ENCODE measurements around the gene COX7C.
"Not testable (repeated sequence)": the region's sequence is repeated elsewhere in the genome, so short reads cannot be mapped to it uniquely, and the experiment has no call there.

The COX7C gene

DNA sequence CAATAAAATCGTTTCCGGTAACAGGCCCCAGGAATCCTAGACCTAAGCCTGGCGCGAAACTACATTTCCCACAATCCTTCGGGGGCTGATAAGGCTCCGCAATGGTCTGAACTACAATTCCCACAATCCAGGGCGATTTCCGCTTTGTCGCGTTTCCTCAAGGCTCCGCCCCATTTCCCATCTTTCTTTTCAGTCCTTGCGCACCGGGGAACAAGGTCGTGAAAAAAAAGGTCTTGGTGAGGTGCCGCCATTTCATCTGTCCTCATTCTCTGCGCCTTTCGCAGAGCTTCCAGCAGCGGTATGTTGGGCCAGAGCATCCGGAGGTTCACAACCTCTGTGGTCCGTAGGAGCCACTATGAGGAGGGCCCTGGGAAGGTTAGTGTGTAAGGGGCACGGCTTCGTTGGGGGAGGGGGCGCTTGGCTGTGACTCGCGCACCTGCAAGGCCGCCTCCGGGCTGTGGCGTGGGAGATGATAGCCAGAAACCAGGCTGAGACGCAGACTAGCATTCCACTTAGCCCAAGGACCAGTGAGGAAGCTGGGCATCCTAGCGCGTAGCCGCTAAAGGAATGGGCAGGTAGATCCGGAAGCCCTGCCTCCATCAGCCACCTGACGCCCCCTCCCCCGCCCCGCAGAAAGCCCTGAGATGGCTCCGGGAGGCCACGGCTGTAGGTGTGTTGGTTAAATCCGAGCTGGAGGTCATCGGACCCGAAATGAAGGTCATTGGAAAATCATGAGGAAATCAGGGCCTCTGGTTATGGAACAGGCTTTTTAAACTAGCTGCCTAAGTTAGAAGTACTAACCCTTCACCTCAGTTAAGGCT lies at the start of gene COX7C:
COX7C (plus strand) TSS at position 186 of the 821 bp plus-strand sequence; CDS start at position 301, 115 bp downstream.
- peak; percentile 93 for DNase-seq (ENCODE audit: low read depth)

DNA sequence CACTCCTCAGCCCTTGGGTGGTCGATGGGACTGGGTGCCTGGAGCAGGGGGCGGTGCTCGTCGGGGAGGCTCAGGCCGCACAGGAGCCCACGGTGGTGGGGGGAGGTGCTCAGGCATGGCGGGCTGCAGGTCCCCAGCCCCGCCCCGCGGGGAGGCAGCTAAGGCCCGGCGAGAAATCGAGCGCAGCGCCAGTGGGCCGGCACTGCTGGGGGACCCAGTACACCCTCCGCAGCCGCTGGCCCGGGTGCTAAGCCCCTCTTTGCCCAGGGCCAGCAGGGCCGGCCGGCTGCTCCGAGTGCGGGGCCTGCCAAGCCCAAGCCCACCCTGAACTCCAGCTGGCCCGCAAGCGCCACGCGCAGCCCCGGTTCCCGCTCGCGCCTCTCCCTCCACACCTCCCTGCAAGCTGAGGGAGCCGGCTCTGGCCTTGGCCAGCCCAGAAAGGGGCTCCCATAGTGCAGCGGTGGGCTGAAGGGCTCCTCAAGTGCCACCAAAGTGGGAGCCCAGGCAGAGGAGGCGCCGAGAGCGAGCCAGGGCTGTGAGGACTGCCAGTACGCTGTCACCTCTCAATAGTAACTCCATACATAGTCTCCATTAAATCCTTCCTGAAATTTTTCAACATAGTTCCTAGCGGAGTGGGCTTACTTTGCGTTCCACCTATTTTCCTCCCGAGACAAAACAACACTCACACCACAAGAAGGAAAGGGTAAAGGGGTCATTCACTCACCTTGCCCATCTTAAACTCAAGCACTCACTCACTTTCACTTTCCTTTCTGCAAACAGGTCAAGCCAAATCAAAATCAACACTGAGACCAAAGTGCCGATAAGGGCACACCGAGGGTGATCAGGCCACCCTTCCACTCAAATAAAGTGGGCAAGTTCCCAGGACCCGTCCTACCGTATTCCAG lies 48.0 kb upstream of the COX7C start:
- not testable (repeated sequence) for DNase-seq (ENCODE audit: low read depth)

GRCh38 chr5:86570427-86571083 lies 47.2 kb upstream of the COX7C start:
- no peak for DNase-seq (ENCODE audit: low read depth)

DNA sequence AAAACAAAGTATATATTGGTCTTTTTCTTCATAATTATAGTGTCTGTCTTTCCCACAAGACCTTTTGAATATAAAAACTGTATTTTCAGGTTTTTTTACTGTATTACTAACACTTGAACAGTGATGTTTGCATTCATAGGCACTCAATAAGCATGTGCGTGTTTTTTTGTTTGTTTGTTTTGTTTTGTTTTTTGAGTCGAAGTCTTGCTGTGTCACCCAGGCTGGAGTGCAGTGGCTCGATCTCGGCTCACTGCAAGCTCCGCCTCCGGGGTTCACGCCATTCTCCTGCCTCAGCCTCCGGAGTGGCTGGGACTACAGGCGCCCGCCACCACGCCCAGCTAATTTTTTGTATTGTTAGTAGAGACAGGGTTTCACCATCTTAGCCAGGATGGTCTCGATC lies 46.6 kb upstream of the COX7C start:
- not testable (repeated sequence) for DNase-seq (ENCODE audit: low read depth)

DNA sequence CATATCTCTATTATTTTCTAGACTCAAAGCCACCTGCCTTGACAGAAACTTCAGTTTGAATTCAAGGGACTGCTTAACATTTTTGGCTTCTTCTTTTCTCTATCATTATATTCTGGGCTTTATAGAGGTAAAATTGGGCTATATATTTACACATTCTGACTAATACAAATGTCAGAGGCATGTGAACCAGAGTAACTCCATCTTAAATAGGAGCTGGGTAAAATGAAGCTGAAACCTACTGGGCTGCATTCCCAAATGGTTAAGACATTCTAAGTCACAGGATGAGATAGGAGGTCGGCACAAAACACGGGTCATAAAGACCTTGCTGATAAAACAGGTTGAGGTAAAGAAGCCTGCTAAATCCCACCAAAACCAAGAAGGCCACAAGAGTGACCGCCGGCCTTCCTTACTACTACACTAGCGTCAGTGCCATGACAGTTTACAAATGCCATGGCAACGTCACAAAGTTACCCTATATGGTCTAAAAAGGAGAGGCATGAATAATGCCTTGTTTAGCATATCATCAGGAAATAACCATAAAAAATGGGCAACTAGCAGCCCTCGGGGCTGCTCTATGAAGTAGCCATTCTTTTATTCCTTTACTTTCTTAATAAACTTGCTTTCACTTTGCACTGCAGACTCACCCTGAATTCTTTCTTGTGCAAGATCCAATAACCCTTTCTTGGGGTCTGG lies 44.8 kb upstream of the COX7C start:
- no peak for DNase-seq (ENCODE audit: low read depth)

GRCh38 chr5:86579502-86579901 lies 38.2 kb upstream of the COX7C start:
- DNase-seq (ENCODE audit: low read depth) = no peak

DNA sequence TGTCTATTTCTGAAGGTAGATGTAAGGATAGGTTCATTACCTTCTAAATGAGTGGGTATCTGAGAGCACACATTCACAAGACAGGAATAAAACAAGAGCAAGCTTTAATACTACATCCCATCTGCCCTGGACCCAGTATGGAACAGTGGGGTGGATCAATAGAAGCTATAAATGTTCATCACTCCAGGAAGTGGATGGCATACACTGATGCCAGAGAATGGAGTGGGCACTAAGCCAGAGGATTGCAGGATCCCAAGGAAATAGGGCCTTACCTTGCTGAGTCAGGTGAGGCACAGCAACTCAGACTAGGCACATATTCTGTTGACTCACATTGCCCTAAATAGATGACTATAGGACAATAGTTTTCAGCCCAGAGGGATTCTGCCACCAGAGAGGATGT lies 21.3 kb upstream of the COX7C start:
- DNase-seq (ENCODE audit: low read depth) = no peak

- no peak for DNase-seq (ENCODE audit: low read depth)
Observed at GRCh38 chr5:86605881-86606280, 11.9 kb upstream of the COX7C start.

DNA sequence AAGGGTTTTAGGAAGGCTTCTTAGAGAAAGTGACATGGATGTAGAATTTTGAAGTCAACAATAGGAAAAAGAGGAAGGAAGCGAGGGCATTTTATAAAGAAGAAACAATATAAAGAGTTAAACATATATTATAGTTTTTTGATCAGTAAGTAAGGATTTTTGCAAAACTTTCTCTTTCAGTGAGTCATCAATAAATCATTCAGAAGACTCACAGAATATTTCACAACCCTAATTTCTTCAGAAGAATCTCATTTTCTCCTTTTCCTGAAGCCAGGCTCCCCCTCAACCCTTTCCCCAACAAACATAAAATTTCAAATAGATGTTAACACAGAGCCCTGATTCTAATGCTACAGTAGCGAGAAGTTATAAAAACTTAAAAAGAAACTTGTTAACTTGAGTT lies 4.3 kb upstream of the COX7C start:
- peak; percentile 33 for DNase-seq (ENCODE audit: low read depth)

GRCh38 chr5:86617309-86617755 lies 409 bp upstream of the COX7C start:
- DNase-seq (ENCODE audit: low read depth) = no peak

- no peak for DNase-seq (ENCODE audit: low read depth)
Observed at GRCh38 chr5:86623785-86624483, 6.2 kb downstream of the COX7C start.

DNA sequence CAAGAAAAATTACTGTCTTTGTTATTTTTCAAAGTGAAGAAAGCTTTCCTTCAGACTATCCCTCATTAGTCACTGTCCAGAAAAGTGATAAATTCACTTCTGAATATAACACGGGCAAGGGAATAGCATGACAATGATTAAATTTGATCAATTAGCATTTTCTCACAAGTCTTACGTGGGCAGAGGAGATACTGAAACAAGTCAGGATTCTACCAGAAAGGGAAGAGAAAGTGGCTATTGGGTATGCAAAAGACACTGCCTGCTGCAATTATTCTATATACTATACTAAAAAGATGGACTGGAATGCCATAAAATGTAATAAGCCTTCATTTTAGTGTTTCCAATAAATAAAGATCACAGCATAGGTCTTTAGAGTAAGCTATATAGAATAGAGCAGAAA lies 7.4 kb downstream of the COX7C start:
- DNase-seq (ENCODE audit: low read depth) = no peak

DNA sequence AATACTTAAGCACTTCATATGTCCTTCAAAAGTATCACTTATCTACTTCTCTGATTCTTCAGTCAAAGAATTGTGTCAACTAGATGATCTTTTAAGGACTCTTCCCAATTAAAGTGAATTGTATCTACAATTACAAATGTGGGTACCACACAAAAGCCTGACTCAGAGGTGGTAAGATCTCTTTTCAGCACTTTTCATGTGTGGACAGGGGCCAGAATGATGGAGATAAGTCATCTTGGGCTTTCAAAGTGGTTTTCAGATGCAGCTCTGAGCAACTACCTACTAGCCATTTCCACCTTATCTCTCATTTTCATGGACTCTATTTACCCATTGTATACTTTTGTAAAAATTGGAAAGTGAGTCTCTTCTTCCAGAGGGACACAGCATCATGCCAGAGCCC lies 8.4 kb downstream of the COX7C start:
- DNase-seq (ENCODE audit: low read depth) = no peak

GRCh38 chr5:86631165-86631564 lies 13.4 kb downstream of the COX7C start:
- no peak for DNase-seq (ENCODE audit: low read depth)

GRCh38 chr5:86640998-86641397 lies 23.3 kb downstream of the COX7C start:
- no peak for DNase-seq (ENCODE audit: low read depth)

DNA sequence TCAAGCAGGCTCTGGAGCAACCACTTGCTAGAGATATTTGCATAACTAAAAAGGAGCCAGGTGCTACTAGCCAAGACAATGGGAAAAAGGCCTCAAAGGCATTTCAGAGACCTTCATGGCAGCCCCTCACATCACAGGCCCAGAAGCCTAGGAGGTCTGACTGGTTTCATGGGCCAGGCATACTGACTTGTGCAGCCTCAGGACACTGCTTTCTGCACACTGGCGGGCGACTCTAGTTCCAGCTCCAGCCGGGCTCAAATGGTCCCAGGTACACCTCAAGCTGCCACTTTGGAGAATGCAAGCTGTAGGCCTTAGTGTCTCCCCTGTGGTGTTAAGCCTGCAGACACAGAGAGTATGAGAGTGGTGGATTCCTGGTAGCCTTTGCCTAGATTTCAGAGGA lies 27.1 kb downstream of the COX7C start:
- no peak for DNase-seq (ENCODE audit: low read depth)

GRCh38 chr5:86645885-86646284 lies 28.1 kb downstream of the COX7C start:
- DNase-seq (ENCODE audit: low read depth) = no peak

GRCh38 chr5:86646671-86647070 lies 28.9 kb downstream of the COX7C start:
- DNase-seq (ENCODE audit: low read depth) = no peak

GRCh38 chr5:86649832-86650505 lies 32.2 kb downstream of the COX7C start:
- DNase-seq (ENCODE audit: low read depth) = no peak

DNA sequence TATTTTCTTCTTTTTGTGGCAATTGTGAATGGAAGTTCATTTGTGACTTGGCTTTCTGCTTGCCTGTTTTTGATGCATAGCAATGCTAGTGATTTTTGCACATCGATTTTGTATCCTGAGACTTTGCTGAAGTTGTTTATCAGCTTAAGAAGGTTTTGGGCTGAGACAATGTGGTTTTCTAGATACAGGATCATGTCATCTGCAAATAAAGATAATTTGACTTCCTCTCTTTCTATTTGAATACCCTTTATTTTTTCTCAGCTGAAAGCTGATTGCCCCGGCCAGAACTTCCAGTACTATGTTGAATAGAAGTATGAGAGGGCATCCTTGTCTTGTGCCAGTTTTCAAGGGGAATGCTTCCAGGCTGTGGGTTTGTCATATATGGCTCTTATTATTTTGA lies 43.0 kb downstream of the COX7C start:
- not testable (repeated sequence) for DNase-seq (ENCODE audit: low read depth)

- no peak for DNase-seq (ENCODE audit: low read depth)
Observed at GRCh38 chr5:86664173-86664572, 46.4 kb downstream of the COX7C start.
